K562 (cell line): ENCODE measurements around the gene MYRIP. TPM values are rescaled to one million over a fixed set of nuclear protein-coding genes. Genes with fewer than 3 reads are reported as not detected.
A peak's percentile ranks its signal among the peaks of the same experiment; 100 is the strongest.

ENCODE experiments used
- ATAC-seq: fragments of 200-7000 bp; cut with Tn5 transposase; 3 replicates; pipeline ENCODE4 v1.9.1; 2020; ENCODE audit warnings: moderate library complexity
- BruUV-seq: library from RNA; stranded (reverse); fragments of 400-500 nt; replicated peaks from 2 replicates; lab custom pipeline; 2021; lab: Mats Ljungman, UMichigan
- CTCF ChIA-PET: fragments of 300-600 bp; formaldehyde crosslinking; extraction: SDS; loops from one replicate; lab custom pipeline; 2021; ENCODE audit warnings: low intra/inter-chr PET ratio; lab: Yijun Ruan, JAX
- POLR2A ChIA-PET: fragments of 300-600, 350-650 bp; sonication (Branson Sonifier 250); formaldehyde crosslinking; extraction: SDS; loops from one replicate; lab custom pipeline; 2021; ENCODE audit warnings: antibody characterized with exemption, inconsistent platforms; lab: Yijun Ruan, JAX
- DNase-seq, 4 experiments: peaks; one replicate each; pipeline versions ENCODE4 v3.0.0 to v3.0.0-alpha.2; 2011 to 2018; ENCODE audit warnings: low spot score in 3 of 4, mixed read lengths in 3 of 4; ENCODE audit errors: extremely low read depth in 1 of 4
- FAIRE-seq: peaks from 2 replicates; lab custom pipeline; 2011; peaks lifted over from hg19 to GRCh38; lab: Jason Lieb, UNC
- H2AFZ ChIP-seq: 2 replicates; pipeline ENCODE4 v1.6.0; 2011; ENCODE audit warnings: low read depth, low read length, control low read depth, inconsistent platforms
- H3K27ac ChIP-seq: fragments of 200-600 bp; 3 replicates; pipeline ENCODE4 v1.8.0; 2011; ENCODE audit warnings: low read depth, mild to moderate bottlenecking, control low read depth, inconsistent platforms, low read length, moderate library complexity, mixed read lengths; ENCODE audit errors: extremely low read depth
- H3K27me3 ChIP-seq, 2 experiments: fragments of 300-600 bp in 1 of 2; 2 replicates in 1 of 2; 3 replicates in 1 of 2; pipeline versions ENCODE4 v1.6.0 to v1.8.0; 2011; ENCODE audit warnings: inconsistent platforms in 2 of 2, low read length in 2 of 2, mild to moderate bottlenecking in 1 of 2, mixed read lengths in 1 of 2, moderate library complexity in 1 of 2; ENCODE audit not compliant: control insufficient read depth in 2 of 2, insufficient read depth in 2 of 2
- H3K36me3 ChIP-seq: fragments of 300-600 bp; 3 replicates; pipeline ENCODE4 v1.8.0; 2011; ENCODE audit warnings: mild to moderate bottlenecking, low read length, inconsistent platforms; ENCODE audit not compliant: control insufficient read depth, insufficient read depth
- H3K4me1 ChIP-seq, 2 experiments: fragments of 200-600 bp in 1 of 2; replicated peaks in 1 of 2; 2 replicates in 1 of 2; 3 replicates in 1 of 2; pipeline versions ENCODE4 v1.5.1 to v1.8.0; 2011; ENCODE audit warnings: inconsistent platforms in 2 of 2, low read length in 2 of 2, mild to moderate bottlenecking in 1 of 2, mixed read lengths in 1 of 2, moderate library complexity in 1 of 2; ENCODE audit not compliant: control insufficient read depth in 2 of 2, insufficient read depth in 2 of 2
- H3K4me2 ChIP-seq: 2 replicates; pipeline ENCODE4 v1.6.1; 2011; ENCODE audit warnings: low read length, control low read depth, inconsistent platforms, mixed read lengths; ENCODE audit not compliant: insufficient read depth
- H3K4me3 ChIP-seq: fragments of 200-600 bp; sonication (generic), shearing (Covaris generic); 2 replicates; pipeline ENCODE4 v1.5.1; 2016; ENCODE audit warnings: control low read depth, inconsistent platforms
- H3K79me2 ChIP-seq: fragments of 200-600 bp; 3 replicates; pipeline ENCODE4 v1.8.0; 2011; ENCODE audit warnings: low read length, inconsistent platforms; ENCODE audit not compliant: control insufficient read depth, insufficient read depth
- H3K9ac ChIP-seq, 2 experiments: 2 replicates each; pipeline versions ENCODE4 v1.6.0 to v1.6.1; 2011; ENCODE audit warnings: low read depth in 2 of 2, low read length in 2 of 2, control low read depth in 1 of 2, inconsistent platforms in 1 of 2, mild to moderate bottlenecking in 1 of 2, mixed read lengths in 1 of 2; ENCODE audit not compliant: insufficient read depth in 1 of 2
- H3K9me1 ChIP-seq: one replicate; pipeline ENCODE4 v1.6.0; 2011; ENCODE audit warnings: inconsistent platforms, mild to moderate bottlenecking, low read length, moderate library complexity; ENCODE audit not compliant: control insufficient read depth, insufficient read depth
- H3K9me3 ChIP-seq: replicated peaks from 2 replicates; pipeline ENCODE4 v1.5.1; 2011; ENCODE audit warnings: low read depth, low read length, inconsistent platforms; ENCODE audit not compliant: control insufficient read depth, insufficient read depth
- H4K20me1 ChIP-seq: replicated peaks from 2 replicates; pipeline ENCODE4 v1.6.1; 2011; ENCODE audit warnings: low read length, inconsistent platforms, mixed read lengths; ENCODE audit not compliant: control insufficient read depth, insufficient read depth
- SAFB2 ChIP-seq: fragments of 200-400 bp; formaldehyde crosslinking; IDR thresholded peaks from 2 replicates; pipeline ENCODE4 v1.6.1; 2018; ENCODE audit warnings: borderline replicate concordance, low read length, low read depth, moderate library complexity; ENCODE audit not compliant: severe bottlenecking
- SIRT6 ChIP-seq: IDR thresholded peaks from one replicate; pipeline ENCODE4 v1.6.1; 2012; ENCODE audit warnings: low read depth, mild to moderate bottlenecking, control low read depth, inconsistent platforms, low read length, moderate library complexity
- ZNF140 ChIP-seq: fragments of 250-450 bp; sonication (Bioruptor Pico); IDR thresholded peaks from 2 replicates; pipeline ENCODE4 v1.8.0; 2021; ENCODE audit warnings: moderate library complexity, mild to moderate bottlenecking, inconsistent platforms
- ZNF143 ChIP-seq: sonication (generic); formaldehyde crosslinking; IDR thresholded peaks from 2 replicates; pipeline ENCODE4 v1.9.0; 2022; ENCODE audit warnings: mild to moderate bottlenecking, missing genetic modification reagents
- WGBS: fragments of 100-300 bp; shearing (Covaris generic); methylation state at CpG from one replicate; pipeline ENCODE4 v1.1.6; 2016; ENCODE audit warnings: low coverage, mixed read lengths; ENCODE audit not compliant: insufficient coverage; ENCODE audit errors: missing lambda C conversion rate; 5-methylcytosine and 5-hydroxymethylcytosine counted together
- in situ Hi-C: fragments of 300-500 bp; cut with MboI; formaldehyde crosslinking; loops from 4 replicates; pipeline ENCODE4 v1.15.0; 2018; ENCODE audit warnings: inconsistent platforms, mixed read lengths
- intact Hi-C: fragments of 100-400 bp; cut with micrococcal nuclease; formaldehyde crosslinking; loops from 2 replicates; pipeline ENCODE4 v1.14.2; 2022
- polyA plus RNA-seq, 8 experiments: library from polyadenylated mRNA; depleted of rRNA in 4 of 8; stranded (reverse) in 5 of 8; unstranded in 3 of 8; fragments of >200 nt; fragmentation: Nextera tagmentation in 2 of 8; fragmentation: Illumina TruSeq in 1 of 8; extraction: Ambion mirVana in 2 of 8; extraction: Trizol in 1 of 8; gene quantifications; 2 replicates each; pipeline versions ENCODE4 v1.2.1 to v1.2.3, GENCODE V29; 2011 to 2014; ENCODE audit warnings: inconsistent platforms in 1 of 8, missing spikeins in 1 of 8
- total RNA-seq, 7 experiments: library from RNA; depleted of rRNA in 6 of 7; stranded (reverse); fragments of >200 nt in 6 of 7; fragmentation: Illumina TruSeq in 2 of 7; extraction: Trizol in 2 of 7; gene quantifications; 2 replicates each; pipeline versions ENCODE4 v1.2.1 to v1.2.3, GENCODE V29; 2011 to 2021; ENCODE audit warnings: low replicate concordance in 1 of 7
- TF ChIP-seq, protein P1 (sequence below), 2 experiments: fragments of 250-450 bp in 1 of 2; fragments of 450-650 bp in 1 of 2; sonication (Bioruptor Pico) in 1 of 2; IDR thresholded peaks; 2 replicates each; pipeline versions ENCODE4 v1.6.1 to v1.8.0; 2016 to 2021; ENCODE audit warnings: mild to moderate bottlenecking in 2 of 2, moderate library complexity in 2 of 2, missing compliant biosample characterization in 1 of 2, missing genetic modification characterization in 1 of 2
- TF ChIP-seq, protein P2 (sequence below), 2 experiments: fragments of 200-800 bp in 1 of 2; sonication (Bioruptor generic) in 1 of 2; sonication (generic) in 1 of 2; formaldehyde crosslinking in 1 of 2; IDR thresholded peaks in 1 of 2; conservative IDR thresholded peaks in 1 of 2; 2 replicates each; pipeline versions ENCODE4 v1.5.0 to v1.6.1; 2016 to 2020; ENCODE audit warnings: missing compliant biosample characterization in 1 of 2, missing genetic modification characterization in 1 of 2, missing genetic modification reagents in 1 of 2

Gene MYRIP
- total and polyA plus RNA-seq, 9 of the 15 experiments (the other 6 are each of a cell fraction or from before 2014, with no cell fraction given) = 0.03 to 0.12 TPM; not detected in 7

DNA sequence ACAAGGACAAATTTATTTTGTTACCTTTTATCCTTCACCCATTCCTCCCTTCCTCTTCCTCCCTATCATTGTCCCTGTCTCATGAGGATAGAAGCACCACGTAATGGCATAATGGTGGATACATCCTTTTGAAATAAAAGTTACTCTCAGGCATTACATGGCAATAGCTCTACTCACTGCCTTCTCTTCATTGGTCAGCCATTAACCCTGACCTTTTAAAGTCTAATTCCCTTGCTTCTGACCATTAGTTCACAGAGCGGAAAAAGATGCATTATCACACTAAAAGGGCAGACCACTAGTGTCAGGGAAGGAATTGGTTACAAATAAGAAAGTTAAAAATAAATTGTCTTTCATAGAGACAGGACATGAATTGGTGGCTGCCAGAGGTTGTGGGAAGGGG, 445.5 kb downstream of the MYRIP start:
- no peak overlapping the region for H3K27ac ChIP-seq
- H3K9ac ChIP-seq = no peak overlapping the region
- no peaks in the 10 kb centered on the region for H3K9me3 ChIP-seq
- no peaks in the 10 kb centered on the region for H3K9me1 ChIP-seq
- ChIA-PET POLR2A (interaction anchor here (0.9 kb wide), 1 partner anchor 8 kb away, joined by 3 read pairs; no protein-coding TSS in a partner anchor), CTCF (no interaction called here)
- no peak overlapping the region for H3K4me3 ChIP-seq
- no peak for ATAC-seq
- no peaks in the 10 kb centered on the region for H4K20me1 ChIP-seq
- H3K27me3 ChIP-seq = 0 out of 5 replicates have a peak, but pooled peaks cover 0 to 3% of the 10 kb centered on the region in 2 experiments
- H3K79me2 ChIP-seq = no peaks in the 10 kb centered on the region
- WGBS = 25% methylated on average over 2 of the region's 2 CpGs
- intact Hi-C loops = no loop called here
- no peak for DNase-seq
- no peaks in the 10 kb centered on the region; a peak in 2 of 5 replicates for H3K4me1 ChIP-seq
- BruUV-seq = no TSS peak
- no peak overlapping the region for H3K4me2 ChIP-seq
- TF ChIP-seq ZNF140 (CRISPR knock-in tag) = no peak
- TF ChIP-seq, protein P1, sequence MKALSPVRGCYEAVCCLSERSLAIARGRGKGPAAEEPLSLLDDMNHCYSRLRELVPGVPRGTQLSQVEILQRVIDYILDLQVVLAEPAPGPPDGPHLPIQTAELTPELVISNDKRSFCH (CRISPR knock-in tag; IDR thresholded peaks at IDR 0.05) = no peak
- TF ChIP-seq, protein P1 (tag; IDR thresholded peaks at IDR 0.05) = peak; percentile 71; the same call in 1 of the 2 replicates
- no peak for TF ChIP-seq SAFB2
- TF ChIP-seq ZNF143 (CRISPR knock-in tag) = no peak
- no peak for TF ChIP-seq SIRT6
- TF ChIP-seq, protein P2, sequence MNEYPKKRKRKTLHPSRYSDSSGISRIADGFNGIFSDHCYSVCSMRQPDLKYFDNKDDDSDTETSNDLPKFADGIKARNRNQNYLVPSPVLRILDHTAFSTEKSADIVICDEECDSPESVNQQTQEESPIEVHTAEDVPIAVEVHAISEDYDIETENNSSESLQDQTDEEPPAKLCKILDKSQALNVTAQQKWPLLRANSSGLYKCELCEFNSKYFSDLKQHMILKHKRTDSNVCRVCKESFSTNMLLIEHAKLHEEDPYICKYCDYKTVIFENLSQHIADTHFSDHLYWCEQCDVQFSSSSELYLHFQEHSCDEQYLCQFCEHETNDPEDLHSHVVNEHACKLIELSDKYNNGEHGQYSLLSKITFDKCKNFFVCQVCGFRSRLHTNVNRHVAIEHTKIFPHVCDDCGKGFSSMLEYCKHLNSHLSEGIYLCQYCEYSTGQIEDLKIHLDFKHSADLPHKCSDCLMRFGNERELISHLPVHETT (CRISPR knock-in tag; conservative IDR thresholded peaks at IDR 0.05 in 1 of 2, IDR thresholded peaks at IDR 0.05 in 1 of 2) = 0 out of 4 replicates have a peak, but pooled peaks of 1 of the 2 experiments have one; percentile 30
- in situ Hi-C loops = no loop called here
- H2AFZ ChIP-seq = no peak overlapping the region
- H3K36me3 ChIP-seq = no peaks in the 10 kb centered on the region
- no peak for FAIRE-seq
